Body of pancreas (tissue), 4 donors: ENCODE measurements around the gene PGAM2. TPM values are rescaled to one million over a fixed set of nuclear protein-coding genes. Genes with fewer than 3 reads are reported as not detected.

Experiments
- ATAC-seq: fragments of 150-250 bp; one replicate; pipeline ENCODE4 v1.9.1; 2016
- DNase-seq, 4 donors: peaks; one replicate each; pipeline ENCODE4 v3.0.0-alpha.2; 2019
- H3K27ac ChIP-seq, 4 donors: fragments of 200-600 bp; sonication (generic); 1 replicate in 3 of 4; 2 replicates in 1 of 4; pipeline versions ENCODE4 v1.5.1 to v1.6.1; 2016 to 2019; ENCODE audit warnings: mild to moderate bottlenecking in 1 of 4, mixed read lengths in 1 of 4, moderate library complexity in 1 of 4
- H3K27me3 ChIP-seq, 2 donors: fragments of 200-600 bp; sonication (generic); one replicate each; pipeline ENCODE4 v1.6.0; 2016; ENCODE audit warnings: mild to moderate bottlenecking in 1 of 2
- H3K36me3 ChIP-seq, 2 donors: fragments of 200-600 bp; sonication (generic); replicated peaks in 1 of 2; 2 replicates each; pipeline ENCODE4 v1.5.1; 2016; ENCODE audit warnings: low read depth in 2 of 2; ENCODE audit not compliant: insufficient read depth in 1 of 2
- H3K4me1 ChIP-seq: fragments of 200-600 bp; sonication (generic); one replicate; pipeline ENCODE4 v1.6.0; 2016
- H3K4me3 ChIP-seq, 2 donors: fragments of 200-600 bp; sonication (generic); 1 replicate in 1 of 2; 2 replicates in 1 of 2; pipeline ENCODE4 v1.5.1; 2016 to 2019
- H3K9me3 ChIP-seq, 3 donors: fragments of 200-600 bp; sonication (generic); 1 replicate in 2 of 3; 2 replicates in 1 of 3; pipeline ENCODE4 v1.5.1; 2016
- POLR2A ChIP-seq, 3 donors: fragments of 450-650 bp; IDR thresholded peaks; one replicate each; pipeline ENCODE4 v1.6.1; 2016; ENCODE audit warnings: antibody characterized with exemption in 3 of 3, mild to moderate bottlenecking in 2 of 3
- WGBS, 2 donors: methylation state at CpG; one replicate each; pipeline ENCODE4 v1.1.5; 2017; 5-methylcytosine and 5-hydroxymethylcytosine counted together
- intact Hi-C: fragments of 100-400 bp; cut with DNase I; formaldehyde crosslinking; loops from one replicate; pipeline ENCODE4 v1.15.1; 2023
- total RNA-seq, 2 donors: library from RNA; depleted of rRNA; stranded (reverse); fragments of >200 nt; gene quantifications; one replicate each; pipeline ENCODE4 v1.1.0, GENCODE V29; 2016
- TF ChIP-seq, protein P1 (sequence below), 7 experiments: fragments of 450-650 bp in 4 of 7; fragments of 200-600 bp in 3 of 7; sonication (generic) in 3 of 7; IDR thresholded peaks; one replicate each; pipeline ENCODE4 v1.5.1; 2016 to 2019; ENCODE audit warnings: antibody characterized with exemption in 7 of 7

PGAM2 gene
- total RNA-seq, 2 donors from 2014 or later, result 1.6 TPM; not detected in 1

DNA sequence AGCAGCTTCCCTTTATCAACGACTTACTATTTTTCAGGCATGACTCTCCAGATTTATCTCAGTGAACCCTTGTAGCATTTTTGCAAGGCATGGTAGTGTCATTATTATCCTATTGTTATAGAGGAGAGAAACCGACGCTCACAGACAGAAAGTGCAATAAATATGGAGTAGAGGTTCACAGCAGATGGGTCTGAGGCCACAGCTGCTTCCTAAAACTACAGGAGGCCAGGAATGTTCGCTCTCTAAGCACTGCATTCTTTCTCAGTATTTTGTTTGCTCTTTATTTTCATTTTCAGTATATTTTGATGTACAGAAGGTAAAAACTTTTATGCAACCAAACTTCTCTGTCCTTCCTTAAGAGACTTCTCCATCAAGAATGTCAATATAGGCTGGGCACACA lies 34.3 kb upstream of the PGAM2 start:
- TF ChIP-seq, protein P1, sequence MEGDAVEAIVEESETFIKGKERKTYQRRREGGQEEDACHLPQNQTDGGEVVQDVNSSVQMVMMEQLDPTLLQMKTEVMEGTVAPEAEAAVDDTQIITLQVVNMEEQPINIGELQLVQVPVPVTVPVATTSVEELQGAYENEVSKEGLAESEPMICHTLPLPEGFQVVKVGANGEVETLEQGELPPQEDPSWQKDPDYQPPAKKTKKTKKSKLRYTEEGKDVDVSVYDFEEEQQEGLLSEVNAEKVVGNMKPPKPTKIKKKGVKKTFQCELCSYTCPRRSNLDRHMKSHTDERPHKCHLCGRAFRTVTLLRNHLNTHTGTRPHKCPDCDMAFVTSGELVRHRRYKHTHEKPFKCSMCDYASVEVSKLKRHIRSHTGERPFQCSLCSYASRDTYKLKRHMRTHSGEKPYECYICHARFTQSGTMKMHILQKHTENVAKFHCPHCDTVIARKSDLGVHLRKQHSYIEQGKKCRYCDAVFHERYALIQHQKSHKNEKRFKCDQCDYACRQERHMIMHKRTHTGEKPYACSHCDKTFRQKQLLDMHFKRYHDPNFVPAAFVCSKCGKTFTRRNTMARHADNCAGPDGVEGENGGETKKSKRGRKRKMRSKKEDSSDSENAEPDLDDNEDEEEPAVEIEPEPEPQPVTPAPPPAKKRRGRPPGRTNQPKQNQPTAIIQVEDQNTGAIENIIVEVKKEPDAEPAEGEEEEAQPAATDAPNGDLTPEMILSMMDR (IDR thresholded peaks at IDR 0.05), result no peak
- no peak for TF ChIP-seq POLR2A (IDR thresholded peaks at IDR 0.05)
- ATAC-seq (no peak), DNase-seq (no peak)
- no peaks in the 10 kb centered on the region for H3K9me3 ChIP-seq
- H3K4me3 ChIP-seq, result no peak overlapping the region
- H3K4me1 ChIP-seq, result peaks cover 5% of the 10 kb centered on the region
- H3K27me3 ChIP-seq, result peaks cover 0 to 5% of the 10 kb centered on the region in 2 donors
- 67 to 75% methylated on average over 4 of the region's 4 CpGs for WGBS, 2 donors
- H3K36me3 ChIP-seq, result no peaks in the 10 kb centered on the region
- intact Hi-C loops, result no loop called here
- no peak overlapping the region for H3K27ac ChIP-seq

DNA sequence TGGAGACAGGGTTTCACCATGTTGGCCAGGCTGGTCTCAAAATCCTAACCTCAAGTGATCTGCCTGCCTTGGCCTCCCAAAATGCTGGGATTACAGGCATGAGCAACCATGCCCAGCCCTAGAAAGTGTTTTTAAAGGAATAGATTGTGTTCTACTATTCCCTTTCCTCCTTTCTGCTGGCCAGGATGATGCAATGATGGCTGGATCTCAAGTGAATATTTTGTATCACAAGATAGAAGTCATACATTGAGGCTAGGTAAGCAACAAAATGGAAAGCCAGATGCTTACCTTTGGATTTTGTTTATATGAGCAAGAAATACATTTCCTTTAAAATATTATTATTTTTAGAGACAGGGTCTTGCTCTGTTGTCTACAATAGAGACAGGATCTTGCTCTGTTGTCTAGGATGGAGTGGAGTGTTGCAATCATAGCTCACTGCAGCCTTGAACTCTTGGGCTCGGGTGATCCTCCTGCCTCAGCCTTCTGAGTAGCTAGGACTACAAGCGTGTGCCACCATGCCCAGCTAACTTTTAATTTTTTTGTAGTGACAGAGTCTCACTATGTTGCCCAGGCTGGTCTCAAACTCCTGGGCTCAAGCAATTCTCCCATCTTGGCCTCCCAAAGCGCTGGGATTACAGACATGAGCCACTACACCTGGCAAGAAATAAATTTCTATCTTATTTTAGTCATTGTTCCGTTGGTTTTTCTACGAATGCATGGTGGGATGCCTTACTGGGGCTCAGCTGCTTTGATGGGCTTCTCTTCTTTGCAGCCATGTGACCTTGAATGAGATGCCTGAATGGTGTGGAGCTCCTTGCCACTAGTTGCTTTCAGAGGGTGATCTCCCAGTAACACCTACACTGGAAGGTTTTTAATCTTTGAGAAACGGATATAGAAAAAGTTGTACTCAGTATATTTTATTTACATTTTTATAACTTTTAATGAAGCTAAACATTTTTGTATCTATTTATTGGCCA lies 33.0 kb upstream of the PGAM2 start:
- 69 to 73% methylated on average over 6 of the region's 6 CpGs for WGBS, 2 donors
- H3K4me1 ChIP-seq, result no peaks in the 10 kb centered on the region
- TF ChIP-seq POLR2A (IDR thresholded peaks at IDR 0.05), result no peak
- TF ChIP-seq, protein P1 (IDR thresholded peaks at IDR 0.05), result no peak
- ATAC-seq (no peak), DNase-seq (no peak)
- no peaks in the 10 kb centered on the region for H3K9me3 ChIP-seq
- no peak overlapping the region for H3K4me3 ChIP-seq
- no peak overlapping the region for H3K27ac ChIP-seq
- no peaks in the 10 kb centered on the region for H3K27me3 ChIP-seq
- intact Hi-C loops, result no loop called here
- H3K36me3 ChIP-seq, result no peaks in the 10 kb centered on the region

DNA sequence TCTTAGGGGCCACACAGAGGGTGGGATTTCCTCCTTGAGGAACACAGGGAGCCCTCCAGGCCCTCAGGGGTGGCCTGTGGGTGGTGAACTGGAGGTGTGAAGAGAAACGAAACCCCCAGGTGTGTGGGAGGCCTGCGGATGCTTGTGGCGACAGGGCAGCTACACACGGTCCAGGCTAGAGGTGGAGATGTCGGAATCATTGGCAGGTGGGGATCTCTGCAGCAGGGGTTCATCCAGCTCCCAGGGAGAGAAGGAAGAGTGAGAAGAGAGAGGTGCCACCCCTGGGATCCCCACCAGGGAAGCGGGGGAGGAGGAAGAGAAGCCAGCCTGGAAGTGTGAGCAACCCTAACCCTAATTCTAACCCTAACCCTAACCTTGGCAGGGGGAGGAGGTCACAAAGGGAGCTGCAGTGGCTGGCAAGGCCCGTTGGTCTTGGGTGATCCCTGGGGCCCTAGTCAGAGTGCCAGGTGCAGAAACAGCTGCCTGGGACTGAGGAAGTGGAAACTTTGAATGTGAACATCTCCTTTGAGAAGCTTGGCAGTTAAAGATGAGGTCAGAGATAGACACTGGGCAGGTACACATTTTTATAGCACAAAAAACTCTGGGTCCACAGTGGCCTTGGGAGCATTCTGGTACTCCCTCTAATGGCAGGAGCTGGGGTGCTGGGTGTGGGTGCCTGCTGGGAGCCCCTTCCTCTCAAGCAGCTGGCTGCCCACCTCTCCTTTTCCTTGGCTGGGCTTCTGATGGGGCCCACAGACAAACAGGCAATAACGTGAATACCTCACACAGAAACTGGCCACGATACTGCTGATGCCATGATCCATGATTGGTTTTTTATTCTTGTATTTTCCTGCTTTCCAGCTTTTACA lies 31.9 kb upstream of the PGAM2 start:
- ATAC-seq (no peak), DNase-seq (no peak)
- no peak for TF ChIP-seq POLR2A (IDR thresholded peaks at IDR 0.05)
- TF ChIP-seq, protein P1 (IDR thresholded peaks at IDR 0.05), result no peak
- H3K4me3 ChIP-seq, result no peak overlapping the region
- H3K27me3 ChIP-seq, result no peaks in the 10 kb centered on the region
- intact Hi-C loops, result no loop called here
- H3K9me3 ChIP-seq, result no peaks in the 10 kb centered on the region
- H3K27ac ChIP-seq, result no peak overlapping the region
- no peaks in the 10 kb centered on the region for H3K36me3 ChIP-seq
- no peaks in the 10 kb centered on the region for H3K4me1 ChIP-seq
- WGBS, 2 donors, result 72 to 77% methylated on average over 9 of the region's 9 CpGs

- Histone ChIP-seq H3K27ac (no peak overlapping the region), H3K4me1 (no peaks in the 10 kb centered on the region), H3K4me3 (no peak overlapping the region), H3K27me3 (no peaks in the 10 kb centered on the region), H3K36me3 (no peaks in the 10 kb centered on the region), H3K9me3 (no peaks in the 10 kb centered on the region)
- intact Hi-C loops, result no loop called here
- DNase-seq (no peak), ATAC-seq (no peak)
- WGBS, 2 donors, result 69 to 79% methylated on average over 6 to 8 of the region's 8 CpGs
- TF ChIP-seq POLR2A (IDR thresholded peaks at IDR 0.05), result no peak
- TF ChIP-seq, protein P1 (IDR thresholded peaks at IDR 0.05), result no peak
Measured at GRCh38 chr7:44096326-44096881, 31.0 kb upstream of the PGAM2 start.
